GM13977 (cell line): ENCODE results near the gene FBXO8.

ENCODE experiments used
- DNase-seq: peaks from one replicate; pipeline ENCODE4 v3.0.0; 2012; ENCODE audit warnings: low spot score
- CTCF ChIP-seq: IDR thresholded peaks from 2 replicates; pipeline ENCODE4 v1.5.1; 2012; ENCODE audit warnings: mild to moderate bottlenecking, control low read depth; ENCODE audit not compliant: insufficient read depth; ENCODE audit errors: extremely low read depth, missing control alignments
- in situ Hi-C: fragments of 300-500 bp; cut with MboI; formaldehyde crosslinking; loops from one replicate; pipeline ENCODE4 v1.12.0; 2022; ENCODE audit warnings: low sequenced_read_pairs, low pct_unique_long_range_greater_than_20kb, mixed read lengths, inconsistent platforms; ENCODE audit not compliant: unreplicated experiment

Gene FBXO8

GRCh38 chr4:174198828-174199227 lies 84.6 kb downstream of the FBXO8 start:
- in situ Hi-C loops = no loop called here
- DNase-seq = no peak
- no peak for TF ChIP-seq CTCF

- no peak for DNase-seq
- in situ Hi-C loops = no loop called here
- no peak for TF ChIP-seq CTCF
These were observed 85.1 kb downstream of the FBXO8 start for GRCh38 chr4:174198396-174198795.

- no peak for DNase-seq
- in situ Hi-C loops = no loop called here
- TF ChIP-seq CTCF = no peak
These were observed 89.8 kb downstream of the FBXO8 start for GRCh38 chr4:174193438-174194374.

- DNase-seq = no peak
- in situ Hi-C loops = no loop called here
- no peak for TF ChIP-seq CTCF
These were observed 90.5 kb downstream of the FBXO8 start for GRCh38 chr4:174192943-174193342.

GRCh38 chr4:174190832-174191500 lies 92.5 kb downstream of the FBXO8 start:
- in situ Hi-C loops = no loop called here
- no peak for DNase-seq
- TF ChIP-seq CTCF = no peak

- in situ Hi-C loops = no loop called here
- no peak for DNase-seq
- no peak for TF ChIP-seq CTCF
These were observed 94.0 kb downstream of the FBXO8 start for GRCh38 chr4:174189392-174190015.
